NCI-H1930 (cell line): Measurements from ENCODE around the gene MYO10.

Experiments
- DNase-seq, 2 experiments: peaks; one replicate each; lab custom pipeline; 2025; lab: John Stamatoyannopoulos, UW

MYO10 gene

GRCh38 chr5:16812448-16812847, 123.6 kb downstream of the MYO10 start:
- DNase-seq: no peak

- no peak for DNase-seq
These were observed 125.8 kb downstream of the MYO10 start for GRCh38 chr5:16810208-16810854.

- DNase-seq: no peak
These were observed 126.5 kb downstream of the MYO10 start for GRCh38 chr5:16809395-16810207.

GRCh38 chr5:16809010-16809394, 127.1 kb downstream of the MYO10 start:
- no peak for DNase-seq

DNA sequence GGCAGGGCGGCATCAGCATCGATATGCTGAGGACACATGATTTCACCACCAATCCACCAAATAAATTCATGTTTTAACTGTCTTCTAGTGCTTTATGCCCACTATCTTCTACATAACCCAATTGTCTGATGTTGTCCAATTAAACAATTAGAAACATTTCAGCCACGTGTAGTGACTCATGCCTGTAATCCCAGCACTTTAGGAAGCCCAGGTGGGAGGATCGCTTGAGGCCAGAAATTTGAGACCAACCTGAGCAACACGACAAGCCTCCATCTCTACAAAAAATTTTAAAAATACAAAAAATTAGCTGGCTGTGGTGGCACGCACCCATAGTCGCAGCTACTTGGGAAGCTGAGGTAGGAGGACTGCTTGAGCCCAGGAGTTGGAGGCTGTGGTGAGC, 128.1 kb downstream of the MYO10 start:
- no peak for DNase-seq

DNA sequence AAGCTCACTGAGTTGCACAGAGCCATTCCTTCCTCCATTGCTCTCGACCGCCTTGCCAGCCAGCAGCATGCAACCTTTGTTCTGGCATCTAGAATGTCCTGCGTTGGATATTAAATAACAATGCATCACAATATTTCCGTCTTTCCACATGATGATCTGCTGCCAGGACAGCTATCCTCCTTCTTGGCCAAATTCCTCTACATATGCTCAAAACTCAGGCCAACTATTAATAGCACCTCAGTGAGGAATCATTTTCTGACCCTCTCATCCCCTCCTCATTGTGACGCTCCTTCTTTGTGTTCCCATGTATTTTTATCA, 128.6 kb downstream of the MYO10 start:
- no peak for DNase-seq

DNA sequence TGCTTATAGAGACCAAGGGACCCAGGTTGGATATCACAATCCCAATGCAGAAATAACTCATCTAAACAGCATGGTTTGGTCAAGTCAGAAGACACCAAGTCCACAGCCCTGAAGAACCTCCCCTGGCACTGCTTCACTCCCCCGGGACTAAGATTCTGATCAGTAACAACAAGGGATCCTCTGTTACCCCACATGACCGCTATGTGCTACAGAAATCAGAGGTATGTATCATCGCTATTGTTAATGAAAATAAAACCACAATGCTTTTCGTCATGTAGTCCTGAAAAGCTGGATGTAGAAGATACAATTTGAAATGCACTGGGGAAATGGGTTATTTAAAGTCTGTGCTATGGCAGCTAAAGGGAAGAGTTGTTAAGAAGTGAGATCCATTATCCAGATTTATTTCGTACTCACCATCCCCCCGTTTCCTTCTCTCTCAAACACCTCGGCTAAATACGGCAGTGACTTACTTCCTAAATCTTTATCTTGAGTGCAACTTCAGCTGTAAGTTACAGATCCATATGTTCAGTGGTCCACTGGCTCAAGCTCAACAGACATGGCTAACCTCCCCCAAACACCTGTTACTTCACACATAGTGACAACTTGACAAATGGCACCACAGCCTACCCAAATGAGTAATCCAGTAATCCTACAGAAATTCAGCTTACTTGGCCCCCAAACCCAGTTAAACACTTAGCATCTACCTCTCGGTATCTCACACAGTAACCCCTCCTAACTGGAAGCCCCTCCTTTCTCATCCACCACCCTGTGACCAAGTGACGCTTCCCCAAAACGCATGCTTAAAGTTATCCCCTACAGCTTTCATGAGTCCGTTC, 129.2 kb downstream of the MYO10 start:
- no peak for DNase-seq

- no peak for DNase-seq
These were observed 130.6 kb downstream of the MYO10 start for GRCh38 chr5:16805486-16805885.

DNA sequence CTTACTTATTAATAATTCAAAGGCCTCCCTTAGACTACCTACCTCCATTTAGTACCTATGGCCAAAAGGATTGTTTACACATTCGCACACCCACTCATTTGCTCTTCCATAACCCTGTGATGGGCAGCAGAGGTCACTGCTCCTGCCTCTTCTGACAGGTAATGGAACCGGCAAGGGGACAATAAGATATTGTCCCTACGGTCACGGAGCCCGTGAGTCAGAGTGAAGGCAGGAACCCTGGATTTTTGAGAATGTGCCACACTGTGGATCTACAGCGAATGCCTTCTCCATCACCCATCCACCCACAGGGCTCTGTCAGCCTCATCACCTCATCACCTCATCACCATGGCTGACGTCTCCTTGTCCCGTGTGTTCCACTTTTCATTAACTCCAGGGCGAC, 132.3 kb downstream of the MYO10 start:
- no peak for DNase-seq

DNA sequence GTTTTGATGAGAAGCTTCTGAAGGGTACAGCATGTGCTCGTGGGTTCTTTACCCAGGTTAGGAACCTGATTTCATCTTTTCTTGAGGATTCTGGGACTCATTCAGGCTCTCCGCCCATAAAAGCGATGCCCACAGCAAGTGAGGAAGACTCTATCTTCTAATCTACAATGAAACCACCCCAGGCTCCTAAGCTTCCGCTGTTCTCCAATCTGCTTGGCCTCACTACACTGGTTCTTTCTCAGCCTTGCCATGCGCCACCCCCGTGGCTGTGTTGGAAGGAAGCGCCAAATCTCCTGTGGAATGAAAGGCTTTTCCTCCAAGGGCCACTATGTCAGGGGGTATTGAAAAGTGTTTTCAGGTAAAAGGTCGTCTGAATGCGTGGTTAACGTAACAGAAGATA, 135.6 kb downstream of the MYO10 start:
- DNase-seq: no peak

- DNase-seq: no peak
These were observed 136.3 kb downstream of the MYO10 start for GRCh38 chr5:16799796-16800195.

- DNase-seq: no peak
These were observed 138.1 kb downstream of the MYO10 start for GRCh38 chr5:16797951-16798350.

GRCh38 chr5:16794269-16794913, 141.7 kb downstream of the MYO10 start:
- DNase-seq: no peak

DNA sequence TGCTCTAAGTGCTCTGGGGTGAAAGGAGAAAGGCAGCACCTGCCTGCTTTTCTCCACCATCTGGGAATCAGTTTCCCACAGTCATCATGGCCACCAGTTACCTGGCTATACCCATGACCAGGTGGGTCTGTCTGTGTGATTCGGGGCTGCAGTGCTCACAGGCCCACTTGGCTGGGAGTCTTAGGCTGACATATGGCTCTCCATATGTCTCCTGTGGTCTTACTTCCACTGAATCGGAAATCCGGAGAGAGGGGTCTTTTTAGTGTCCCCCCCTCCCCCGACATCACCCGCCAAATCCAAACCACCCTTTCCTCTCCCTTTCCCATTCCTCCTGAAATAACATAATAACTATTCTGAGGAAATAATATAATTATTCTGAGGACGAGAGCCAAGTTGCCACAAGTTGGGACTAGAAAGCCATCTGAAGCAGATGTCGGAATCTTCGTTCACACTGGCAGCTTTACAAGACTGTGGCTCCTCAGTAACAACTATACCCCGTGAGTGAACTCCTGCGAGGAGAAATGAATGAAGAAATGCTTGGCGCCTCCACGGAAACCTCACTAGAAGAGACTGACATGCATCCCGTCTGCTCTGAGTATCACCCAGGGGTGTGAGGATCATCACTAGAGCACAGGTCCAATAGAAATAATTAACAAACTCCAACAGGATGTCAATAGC, 143.4 kb downstream of the MYO10 start:
- no peak for DNase-seq

GRCh38 chr5:16791904-16792597, 144.0 kb downstream of the MYO10 start:
- no peak for DNase-seq

DNA sequence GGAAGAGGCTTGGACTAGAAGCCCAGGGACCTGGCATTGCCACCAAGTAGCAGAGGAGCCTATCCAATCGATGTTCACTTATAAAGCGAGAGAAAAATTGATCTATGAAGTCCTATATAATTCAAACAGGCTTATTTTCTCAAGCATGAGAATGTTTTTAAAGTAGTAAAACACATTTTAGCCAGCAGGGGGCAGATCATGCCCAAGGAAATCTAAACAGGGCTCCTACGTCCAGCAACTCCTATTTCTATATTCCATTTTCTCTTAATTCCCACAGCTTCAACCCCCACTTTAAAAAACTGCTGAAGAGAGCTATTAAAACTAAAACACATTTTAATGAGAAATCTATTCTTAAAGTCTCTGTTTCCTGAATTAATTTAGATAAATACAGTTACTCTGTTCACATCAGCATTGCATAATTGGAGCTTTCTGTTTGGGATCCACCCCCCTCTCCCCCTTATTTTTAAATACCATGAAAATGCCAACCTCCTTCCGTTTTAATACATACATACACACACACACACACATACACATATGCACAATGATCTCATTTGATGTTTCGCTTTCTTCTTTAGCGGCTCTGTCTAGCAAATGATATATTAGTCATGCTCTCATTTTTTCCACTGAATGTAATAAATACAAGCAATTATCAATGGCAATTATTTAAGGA, 144.9 kb downstream of the MYO10 start:
- DNase-seq: peak; percentile 30 to 67

- DNase-seq: no peak
These were observed 147.1 kb downstream of the MYO10 start for GRCh38 chr5:16788957-16789356.

DNA sequence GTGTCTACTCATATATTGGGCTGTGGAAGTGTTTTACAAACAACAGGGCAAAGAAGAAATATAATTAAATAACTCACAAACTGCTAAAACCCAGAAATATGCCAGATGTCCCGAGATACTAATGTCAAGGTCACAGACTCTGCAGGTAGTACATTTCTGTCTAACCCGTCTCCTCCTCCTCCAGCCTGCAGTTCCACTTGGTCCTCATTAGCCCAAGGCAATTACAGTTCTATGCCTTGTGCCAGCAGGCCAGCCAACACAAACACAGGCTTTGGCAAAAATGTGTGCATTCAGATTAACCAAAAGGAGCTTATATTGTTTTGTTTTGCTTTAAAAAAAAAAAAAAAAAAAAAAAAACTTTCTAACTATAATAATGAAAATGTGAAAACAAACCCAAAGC, 148.8 kb downstream of the MYO10 start:
- no peak for DNase-seq

DNA sequence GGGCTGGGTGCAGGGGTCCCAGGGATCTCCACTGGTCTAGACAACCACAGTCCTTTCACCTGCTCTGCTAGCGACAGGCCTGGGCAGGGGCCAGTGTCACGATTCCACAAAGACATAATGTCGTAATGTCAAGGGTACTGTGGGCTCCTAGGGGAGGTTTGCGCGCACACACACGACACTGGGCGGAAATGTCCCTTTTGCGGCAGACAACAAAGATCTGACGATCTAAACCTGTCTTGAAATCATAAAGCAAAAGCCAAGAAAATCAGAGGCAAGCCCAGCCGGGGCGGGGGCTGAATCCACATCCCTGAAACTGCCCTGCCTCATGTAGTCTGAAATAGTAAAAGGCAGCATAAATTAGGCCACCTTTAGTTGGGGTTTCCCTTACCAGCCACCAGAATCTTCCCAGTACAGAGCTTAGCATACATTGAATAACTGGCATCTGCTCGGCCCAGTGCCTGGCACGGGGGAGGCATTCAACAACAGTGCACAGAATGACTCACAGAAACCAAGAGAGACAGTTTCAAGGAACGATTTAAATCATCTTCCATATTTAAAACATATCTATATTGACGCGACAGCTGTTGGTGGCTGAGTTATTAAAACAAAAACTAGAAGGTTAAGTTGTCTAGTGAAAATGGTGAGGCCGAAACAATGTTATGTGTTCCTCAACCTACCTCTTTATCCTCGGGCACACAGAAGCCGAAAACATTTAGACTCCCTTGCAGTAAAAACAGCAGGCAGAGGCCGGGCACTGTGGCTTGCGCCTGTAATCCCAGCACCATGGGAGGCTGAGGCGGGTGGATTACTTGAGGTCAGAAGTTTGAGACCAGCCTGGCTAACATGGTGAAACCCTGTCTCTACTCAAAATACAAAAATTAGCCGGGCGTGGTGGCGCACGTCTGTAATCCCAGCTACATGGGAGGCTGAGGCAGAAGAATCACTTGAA, 151.0 kb downstream of the MYO10 start:
- no peak for DNase-seq

DNA sequence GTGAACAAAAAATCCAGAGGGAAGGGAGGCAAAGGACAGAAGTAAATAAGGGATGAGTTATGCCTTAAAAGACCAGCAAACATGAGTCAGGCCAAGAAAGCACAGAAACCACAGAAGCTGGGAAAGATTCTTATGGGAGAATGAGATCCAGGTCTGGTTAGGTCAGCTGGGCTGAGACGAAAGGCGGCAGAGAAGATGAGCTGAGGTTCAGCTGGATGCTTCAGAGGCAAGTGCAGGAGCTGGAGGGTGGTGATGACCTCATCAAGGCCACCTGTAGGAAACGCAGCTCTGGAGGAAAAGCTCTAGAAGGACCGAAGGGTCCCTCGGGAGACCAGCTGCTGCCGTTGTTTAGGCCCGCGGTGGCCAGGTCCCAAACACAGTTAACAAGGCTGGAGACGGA, 152.0 kb downstream of the MYO10 start:
- no peak for DNase-seq
